GM18873 (cell line): ENCODE measurements around the gene COL9A3.

Experiments used
- ATAC-seq: cut with Tn5 transposase; IDR thresholded peaks from one replicate; pipeline ENCODE4 v1.9.1; 2021; ENCODE audit warnings: mild to moderate bottlenecking, moderate library complexity, moderate number of reproducible peaks; ENCODE audit not compliant: unreplicated experiment, low FRiP score

COL9A3 gene

GRCh38 chr20:62796699-62797491, 20.0 kb upstream of the COL9A3 start:
- no peak for ATAC-seq

- no peak for ATAC-seq
Measured at GRCh38 chr20:62797671-62798532, 18.9 kb upstream of the COL9A3 start.

- no peak for ATAC-seq
Measured at GRCh38 chr20:62799036-62799435, 17.8 kb upstream of the COL9A3 start.

- no peak for ATAC-seq
Measured at GRCh38 chr20:62799459-62799858, 17.4 kb upstream of the COL9A3 start.

GRCh38 chr20:62799873-62800272, 17.0 kb upstream of the COL9A3 start:
- no peak for ATAC-seq

GRCh38 chr20:62800314-62801259, 16.3 kb upstream of the COL9A3 start:
- ATAC-seq: no peak

- ATAC-seq: no peak
Measured at GRCh38 chr20:62801284-62802010, 15.4 kb upstream of the COL9A3 start.

- no peak for ATAC-seq
Measured at GRCh38 chr20:62802026-62802712, 14.7 kb upstream of the COL9A3 start.

- ATAC-seq: no peak
Measured at GRCh38 chr20:62804021-62804626, 12.7 kb upstream of the COL9A3 start.

GRCh38 chr20:62804627-62805154, 12.2 kb upstream of the COL9A3 start, which contains the start of gene OGFR:
TSS of gene OGFR (plus strand) at chr20:62804835. CDS start at chr20:62804860, 25 bp downstream.
- no peak for ATAC-seq

- no peak for ATAC-seq
Measured at GRCh38 chr20:62805155-62805710, 11.6 kb upstream of the COL9A3 start.

GRCh38 chr20:62805711-62806382, 11.0 kb upstream of the COL9A3 start:
- ATAC-seq: no peak

- no peak for ATAC-seq
Measured at GRCh38 chr20:62806383-62807050, 10.3 kb upstream of the COL9A3 start.

- ATAC-seq: no peak
Measured at GRCh38 chr20:62807444-62808210, 9.2 kb upstream of the COL9A3 start.

- no peak for ATAC-seq
Measured at GRCh38 chr20:62808211-62808865, 8.5 kb upstream of the COL9A3 start.
